Right hindlimb (tissue), 1 donor: Measurements from ENCODE around the gene SLCO4A1.

Experiments used
- DNase-seq: peaks from one replicate; pipeline ENCODE4 v3.0.0-alpha.2; 2018

The SLCO4A1 gene

GRCh38 chr20:62689861-62690260, 47.6 kb downstream of the SLCO4A1 start:
- no peak for DNase-seq

GRCh38 chr20:62690261-62690820, 48.0 kb downstream of the SLCO4A1 start:
- DNase-seq, result no peak

- DNase-seq, result no peak
These were observed 49.2 kb downstream of the SLCO4A1 start for GRCh38 chr20:62691487-62691886.

- peak; percentile 66 for DNase-seq
These were observed 49.9 kb downstream of the SLCO4A1 start for GRCh38 chr20:62692176-62692575.

GRCh38 chr20:62692801-62693523, 50.7 kb downstream of the SLCO4A1 start:
- DNase-seq, result no peak

GRCh38 chr20:62693524-62693922, 51.2 kb downstream of the SLCO4A1 start:
- DNase-seq, result no peak

- DNase-seq, result no peak
These were observed 51.8 kb downstream of the SLCO4A1 start for GRCh38 chr20:62694106-62694505.

- no peak for DNase-seq
These were observed 52.6 kb downstream of the SLCO4A1 start for GRCh38 chr20:62694868-62695267.

- no peak for DNase-seq
These were observed 53.4 kb downstream of the SLCO4A1 start for GRCh38 chr20:62695448-62696414.

- no peak for DNase-seq
These were observed 54.2 kb downstream of the SLCO4A1 start for GRCh38 chr20:62696434-62696957.

- no peak for DNase-seq
These were observed 54.7 kb downstream of the SLCO4A1 start for GRCh38 chr20:62696989-62697388.

GRCh38 chr20:62697468-62697912, 55.2 kb downstream of the SLCO4A1 start:
- no peak for DNase-seq

GRCh38 chr20:62698231-62698630, 55.9 kb downstream of the SLCO4A1 start:
- DNase-seq, result no peak

- no peak for DNase-seq
These were observed 57.0 kb downstream of the SLCO4A1 start for GRCh38 chr20:62699296-62699695.

- DNase-seq, result no peak
These were observed 57.4 kb downstream of the SLCO4A1 start for GRCh38 chr20:62699741-62700140.

GRCh38 chr20:62700261-62700930, 58.1 kb downstream of the SLCO4A1 start:
- no peak for DNase-seq

GRCh38 chr20:62701161-62702012, 59.1 kb downstream of the SLCO4A1 start:
- DNase-seq, result no peak

GRCh38 chr20:62702013-62702300, 59.7 kb downstream of the SLCO4A1 start:
- DNase-seq, result no peak

- no peak for DNase-seq
These were observed 60.9 kb downstream of the SLCO4A1 start for GRCh38 chr20:62702895-62703852.

- no peak for DNase-seq
These were observed 61.5 kb downstream of the SLCO4A1 start for GRCh38 chr20:62703853-62704228.
